DOHH2 (cell line): Measurements from ENCODE around the gene DYRK1B.

Experiments
- H3F3A ChIP-seq: fragments of 200-600 bp; sonication (generic), shearing (Covaris generic); 2 replicates; pipeline ENCODE4 v1.6.0; 2016; ENCODE audit warnings: antibody characterized with exemption, mild to moderate bottlenecking; ENCODE audit not compliant: control insufficient read depth, insufficient read depth
- H3K27ac ChIP-seq: fragments of 200-600 bp; sonication (generic); 2 replicates; pipeline ENCODE4 v1.5.1; 2014; ENCODE audit warnings: low read depth, mild to moderate bottlenecking, low read length, moderate library complexity
- H3K27me3 ChIP-seq: fragments of 200-600 bp; sonication (generic); 2 replicates; pipeline ENCODE4 v1.6.1; 2014; ENCODE audit warnings: mild to moderate bottlenecking, low read length, mixed read lengths; ENCODE audit not compliant: control insufficient read depth
- H3K36me3 ChIP-seq: fragments of 200-600 bp; sonication (generic); 2 replicates; pipeline ENCODE4 v1.6.1; 2014; ENCODE audit warnings: mild to moderate bottlenecking, low read length, moderate library complexity, mixed read lengths; ENCODE audit not compliant: control insufficient read depth
- H3K4me1 ChIP-seq: fragments of 200-600 bp; sonication (generic); 2 replicates; pipeline ENCODE4 v1.6.1; 2014; ENCODE audit warnings: mild to moderate bottlenecking, low read length, mixed read lengths; ENCODE audit not compliant: control insufficient read depth
- H3K4me2 ChIP-seq: fragments of 200-600 bp; sonication (generic); 2 replicates; pipeline ENCODE4 v1.6.0; 2014; ENCODE audit warnings: mild to moderate bottlenecking, low read length, moderate library complexity
- H3K4me3 ChIP-seq: fragments of 200-600 bp; sonication (generic); 2 replicates; pipeline ENCODE4 v1.5.1; 2014; ENCODE audit warnings: mild to moderate bottlenecking, low read length, mixed read lengths
- H3K79me2 ChIP-seq: fragments of 200-600 bp; sonication (generic); 2 replicates; pipeline ENCODE4 v1.6.1; 2014; ENCODE audit warnings: mild to moderate bottlenecking, low read length, mixed read lengths; ENCODE audit not compliant: control insufficient read depth
- H3K9me2 ChIP-seq: fragments of 200-600 bp; sonication (generic); replicated peaks from 2 replicates; pipeline ENCODE4 v1.6.1; 2014; ENCODE audit warnings: mild to moderate bottlenecking, low read length, mixed read lengths; ENCODE audit not compliant: control insufficient read depth
- H3K9me3 ChIP-seq: fragments of 200-600 bp; sonication (generic); 2 replicates; pipeline ENCODE4 v1.6.1; 2014; ENCODE audit warnings: antibody characterized with exemption, low read length, mixed read lengths; ENCODE audit not compliant: control insufficient read depth, insufficient read depth
- H4K20me1 ChIP-seq: fragments of 200-600 bp; sonication (generic); 2 replicates; pipeline ENCODE4 v1.6.0; 2014; ENCODE audit warnings: low read depth, mild to moderate bottlenecking, antibody characterized with exemption, low read length, moderate library complexity; ENCODE audit not compliant: control insufficient read depth, insufficient read depth
- EZH2phosphoT487 ChIP-seq: fragments of 200-600 bp; sonication (generic); IDR thresholded peaks from 2 replicates; pipeline ENCODE4 v1.6.1; 2017; ENCODE audit warnings: borderline replicate concordance, mild to moderate bottlenecking, antibody characterized with exemption, low read length, moderate library complexity, mixed read lengths
- TF ChIP-seq, protein P1 (sequence below): fragments of 200-600 bp; sonication (generic); IDR thresholded peaks from one replicate; pipeline ENCODE4 v1.5.1; 2014; ENCODE audit warnings: antibody characterized with exemption, mild to moderate bottlenecking, low read depth, low read length; ENCODE audit not compliant: poor library complexity, severe bottlenecking

Gene DYRK1B

DNA sequence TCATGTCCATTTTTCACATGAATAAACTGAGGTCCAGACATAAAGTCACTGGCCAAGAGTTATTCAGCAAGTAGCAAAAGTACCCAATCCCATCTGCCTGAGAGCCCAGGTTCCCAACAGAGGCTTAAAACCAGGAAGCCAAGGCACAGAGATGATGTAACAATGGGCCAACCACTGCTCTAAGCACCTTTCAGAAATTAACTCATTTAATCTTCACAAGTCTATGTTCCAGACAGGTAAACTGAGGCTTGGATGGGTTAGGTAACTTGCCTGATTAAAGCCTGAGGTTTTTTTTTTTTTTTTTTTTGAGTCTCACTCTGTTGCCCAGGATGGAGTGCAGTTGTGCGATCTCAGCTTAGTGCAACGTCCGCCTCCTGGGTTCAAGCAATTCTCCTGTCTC, 4.0 kb upstream of the DYRK1B start:
- H3K36me3 ChIP-seq: peaks cover 88% of the 10 kb centered on the region
- H3K79me2 ChIP-seq: peaks cover 55% of the 10 kb centered on the region
- H3K27ac ChIP-seq: no peak overlapping the region
- H3K4me2 ChIP-seq: no peak overlapping the region
- H3K27me3 ChIP-seq: no peaks in the 10 kb centered on the region
- H3K9me2 ChIP-seq: no peaks in the 10 kb centered on the region
- no peak for TF ChIP-seq EZH2phosphoT487
- TF ChIP-seq, protein P1, sequence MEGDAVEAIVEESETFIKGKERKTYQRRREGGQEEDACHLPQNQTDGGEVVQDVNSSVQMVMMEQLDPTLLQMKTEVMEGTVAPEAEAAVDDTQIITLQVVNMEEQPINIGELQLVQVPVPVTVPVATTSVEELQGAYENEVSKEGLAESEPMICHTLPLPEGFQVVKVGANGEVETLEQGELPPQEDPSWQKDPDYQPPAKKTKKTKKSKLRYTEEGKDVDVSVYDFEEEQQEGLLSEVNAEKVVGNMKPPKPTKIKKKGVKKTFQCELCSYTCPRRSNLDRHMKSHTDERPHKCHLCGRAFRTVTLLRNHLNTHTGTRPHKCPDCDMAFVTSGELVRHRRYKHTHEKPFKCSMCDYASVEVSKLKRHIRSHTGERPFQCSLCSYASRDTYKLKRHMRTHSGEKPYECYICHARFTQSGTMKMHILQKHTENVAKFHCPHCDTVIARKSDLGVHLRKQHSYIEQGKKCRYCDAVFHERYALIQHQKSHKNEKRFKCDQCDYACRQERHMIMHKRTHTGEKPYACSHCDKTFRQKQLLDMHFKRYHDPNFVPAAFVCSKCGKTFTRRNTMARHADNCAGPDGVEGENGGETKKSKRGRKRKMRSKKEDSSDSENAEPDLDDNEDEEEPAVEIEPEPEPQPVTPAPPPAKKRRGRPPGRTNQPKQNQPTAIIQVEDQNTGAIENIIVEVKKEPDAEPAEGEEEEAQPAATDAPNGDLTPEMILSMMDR: no peak
- peaks cover 22% of the 10 kb centered on the region for H3F3A ChIP-seq
- H4K20me1 ChIP-seq: peaks cover 23% of the 10 kb centered on the region
- no peaks in the 10 kb centered on the region for H3K9me3 ChIP-seq
- peaks cover 24% of the 10 kb centered on the region for H3K4me1 ChIP-seq
- H3K4me3 ChIP-seq: no peak overlapping the region

DNA sequence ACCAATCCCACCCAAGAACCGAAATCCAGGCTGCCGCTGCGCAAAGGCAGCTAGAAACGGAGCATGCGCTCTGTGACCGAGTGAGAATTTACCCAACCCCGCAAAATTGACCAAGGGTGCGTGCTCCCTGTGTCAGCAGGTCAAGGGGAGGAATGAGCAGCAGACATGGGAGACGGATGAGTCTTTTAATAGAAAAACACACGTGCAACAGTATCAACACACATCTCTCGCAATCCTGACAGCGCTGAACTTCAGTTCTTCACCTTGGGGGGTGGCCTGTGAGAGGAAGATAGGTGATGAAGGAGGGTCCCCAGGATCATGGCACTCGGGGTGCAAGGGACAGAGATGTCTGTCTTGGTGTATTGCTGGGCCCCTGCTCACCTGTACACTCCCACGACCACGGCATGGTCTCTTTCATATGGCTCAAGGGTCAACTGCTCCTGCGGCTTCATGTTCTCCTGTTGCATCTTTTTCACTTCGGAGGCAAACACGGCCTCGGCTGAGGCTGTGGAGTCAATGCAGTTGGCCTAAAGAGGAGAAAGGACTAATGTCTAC, 402 bp upstream of the DYRK1B start:
- TF ChIP-seq, protein P1: no peak
- no peak for TF ChIP-seq EZH2phosphoT487
- Histone ChIP-seq H3K27ac (no peak overlapping the region; the same call in 1 of the 2 replicates), H3K36me3 (peaks cover 93% of the 10 kb centered on the region), H3K4me1 (peaks cover 22% of the 10 kb centered on the region), H3K9me2 (no peaks in the 10 kb centered on the region), H3F3A (peaks cover 22% of the 10 kb centered on the region), H3K4me3 (peak overlapping the region; percentile 88), H4K20me1 (peaks cover 11% of the 10 kb centered on the region; the same call in 1 of the 2 replicates), H3K79me2 (peaks cover 28% of the 10 kb centered on the region), H3K4me2 (peak overlapping the region; percentile 95), H3K27me3 (no peaks in the 10 kb centered on the region), H3K9me3 (no peaks in the 10 kb centered on the region)

DNA sequence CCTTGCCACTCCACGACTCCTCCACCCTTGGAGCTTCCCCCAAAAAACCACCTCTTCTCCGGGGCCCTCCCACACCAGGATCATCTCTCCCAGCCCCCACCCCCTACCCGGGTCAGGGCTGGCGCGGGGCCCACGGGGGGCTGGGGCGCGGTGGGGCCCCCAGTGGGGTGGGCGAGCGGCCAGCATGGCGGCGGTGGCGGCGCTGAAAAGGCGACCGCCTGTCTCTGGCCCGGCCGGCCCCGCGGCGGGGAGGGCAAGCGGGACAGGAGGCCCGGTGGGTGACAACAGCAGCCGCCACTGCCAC, 850 bp downstream of the DYRK1B start:
- no peak overlapping the region for H3K27ac ChIP-seq
- H3K4me1 ChIP-seq: peaks cover 22% of the 10 kb centered on the region
- H3K4me3 ChIP-seq: peak overlapping the region; percentile 88
- 0 out of 2 replicates have a peak, but pooled peaks cover 9% of the 10 kb centered on the region for H4K20me1 ChIP-seq
- TF ChIP-seq EZH2phosphoT487: no peak
- TF ChIP-seq, protein P1: no peak
- H3K79me2 ChIP-seq: peaks cover 17% of the 10 kb centered on the region
- H3K9me3 ChIP-seq: no peaks in the 10 kb centered on the region
- H3F3A ChIP-seq: peaks cover 22% of the 10 kb centered on the region
- H3K36me3 ChIP-seq: peaks cover 91% of the 10 kb centered on the region
- H3K27me3 ChIP-seq: no peaks in the 10 kb centered on the region
- H3K9me2 ChIP-seq: no peaks in the 10 kb centered on the region
- H3K4me2 ChIP-seq: peak overlapping the region; percentile 95
